NCI-H2107 (cell line): ENCODE measurements around the gene SLC25A23.

Experiments used
- DNase-seq: peaks from one replicate; lab custom pipeline; 2025; lab: John Stamatoyannopoulos, UW

The SLC25A23 gene

GRCh38 chr19:6424939-6425731 is 34.5 kb downstream of the SLC25A23 start:
- peak; percentile 98 for DNase-seq

- no peak for DNase-seq
These were observed 35.2 kb downstream of the SLC25A23 start, which contains the start of gene KHSRP for GRCh38 chr19:6424195-6424938. Gene KHSRP (minus strand): TSS chr19:6424811. CDS start chr19:6424701, 110 bp downstream.

- DNase-seq, result no peak
These were observed 35.9 kb downstream of the SLC25A23 start for GRCh38 chr19:6423499-6424194.

GRCh38 chr19:6421075-6422014 is 38.2 kb downstream of the SLC25A23 start:
- DNase-seq, result no peak

- DNase-seq, result no peak
These were observed 41.0 kb downstream of the SLC25A23 start for GRCh38 chr19:6418562-6418932.

- no peak for DNase-seq
These were observed 41.7 kb downstream of the SLC25A23 start for GRCh38 chr19:6417713-6418561.

GRCh38 chr19:6416658-6417405 is 42.8 kb downstream of the SLC25A23 start:
- DNase-seq, result no peak

- no peak for DNase-seq
These were observed 43.9 kb downstream of the SLC25A23 start for GRCh38 chr19:6415591-6416190.

GRCh38 chr19:6414793-6415590 is 44.6 kb downstream of the SLC25A23 start:
- no peak for DNase-seq

GRCh38 chr19:6413721-6414643 is 45.6 kb downstream of the SLC25A23 start:
- DNase-seq, result no peak

- DNase-seq, result no peak
These were observed 46.3 kb downstream of the SLC25A23 start for GRCh38 chr19:6413291-6413690.

GRCh38 chr19:6412447-6413091 is 47.0 kb downstream of the SLC25A23 start:
- no peak for DNase-seq

GRCh38 chr19:6412061-6412446 is 47.5 kb downstream of the SLC25A23 start:
- no peak for DNase-seq

GRCh38 chr19:6409346-6409745 is 50.2 kb downstream of the SLC25A23 start:
- no peak for DNase-seq

GRCh38 chr19:6406401-6406800 is 53.2 kb downstream of the SLC25A23 start:
- no peak for DNase-seq

- DNase-seq, result no peak
These were observed 56.6 kb downstream of the SLC25A23 start for GRCh38 chr19:6402837-6403608.
